GM19351 (cell line): Measurements from ENCODE around the gene STXBP1.
"Not testable (repeated sequence)": the region's sequence is repeated elsewhere in the genome, so short reads cannot be mapped to it uniquely, and the experiment has no call there.

Experiments
- ATAC-seq: cut with Tn5 transposase; IDR thresholded peaks from one replicate; pipeline ENCODE4 v1.9.1; 2021; ENCODE audit warnings: mild to moderate bottlenecking, moderate library complexity; ENCODE audit not compliant: unreplicated experiment

STXBP1 gene

GRCh38 chr9:127577194-127577593, 34.9 kb upstream of the STXBP1 start:
- ATAC-seq: not testable (repeated sequence)

- no peak for ATAC-seq
Observed at GRCh38 chr9:127578627-127578951, 33.5 kb upstream of the STXBP1 start.

- no peak for ATAC-seq
Observed at GRCh38 chr9:127578952-127579853, 32.9 kb upstream of the STXBP1 start.

GRCh38 chr9:127580366-127580765, 31.7 kb upstream of the STXBP1 start:
- no peak for ATAC-seq

- no peak for ATAC-seq
Observed at GRCh38 chr9:127580879-127581475, 31.1 kb upstream of the STXBP1 start.

- not testable (repeated sequence) for ATAC-seq
Observed at GRCh38 chr9:127584474-127584805, 27.6 kb upstream of the STXBP1 start.

GRCh38 chr9:127585161-127585819, 26.8 kb upstream of the STXBP1 start:
- no peak for ATAC-seq

- ATAC-seq: no peak
Observed at GRCh38 chr9:127586096-127586495, 26.0 kb upstream of the STXBP1 start.

GRCh38 chr9:127586537-127586936, 25.5 kb upstream of the STXBP1 start:
- ATAC-seq: no peak

- no peak for ATAC-seq
Observed at GRCh38 chr9:127587966-127588365, 24.1 kb upstream of the STXBP1 start.

- no peak for ATAC-seq
Observed at GRCh38 chr9:127588740-127589506, 23.2 kb upstream of the STXBP1 start.

GRCh38 chr9:127589955-127590370, 22.1 kb upstream of the STXBP1 start:
- ATAC-seq: no peak

- ATAC-seq: no peak
Observed at GRCh38 chr9:127595611-127596010, 16.5 kb upstream of the STXBP1 start.

- ATAC-seq: no peak
Observed at GRCh38 chr9:127598839-127599549, 13.1 kb upstream of the STXBP1 start.

- ATAC-seq: no peak
Observed at GRCh38 chr9:127599550-127599891, 12.6 kb upstream of the STXBP1 start.

- no peak for ATAC-seq
Observed at GRCh38 chr9:127603226-127603625, 8.9 kb upstream of the STXBP1 start.

- no peak for ATAC-seq
Observed at GRCh38 chr9:127606043-127606442, 6.0 kb upstream of the STXBP1 start.

- ATAC-seq: no peak
Observed at GRCh38 chr9:127608104-127608966, 3.7 kb upstream of the STXBP1 start.

GRCh38 chr9:127611603-127611898, 526 bp upstream of the STXBP1 start:
- ATAC-seq: peak; percentile 12

GRCh38 chr9:127612939-127613582, 984 bp downstream of the STXBP1 start:
- no peak for ATAC-seq
